Suppressor macrophage (primary cell): Measurements from ENCODE around the gene PTPN14.
A peak's percentile ranks its signal among the peaks of the same experiment; 100 is the strongest.

Experiments used
- DNase-seq, 4 experiments: peaks; one replicate each; pipeline ENCODE4 v3.0.0-alpha.2; 2020 to 2022

The PTPN14 gene

GRCh38 chr1:214474467-214474866, 76.9 kb downstream of the PTPN14 start:
- no peak for DNase-seq

DNA sequence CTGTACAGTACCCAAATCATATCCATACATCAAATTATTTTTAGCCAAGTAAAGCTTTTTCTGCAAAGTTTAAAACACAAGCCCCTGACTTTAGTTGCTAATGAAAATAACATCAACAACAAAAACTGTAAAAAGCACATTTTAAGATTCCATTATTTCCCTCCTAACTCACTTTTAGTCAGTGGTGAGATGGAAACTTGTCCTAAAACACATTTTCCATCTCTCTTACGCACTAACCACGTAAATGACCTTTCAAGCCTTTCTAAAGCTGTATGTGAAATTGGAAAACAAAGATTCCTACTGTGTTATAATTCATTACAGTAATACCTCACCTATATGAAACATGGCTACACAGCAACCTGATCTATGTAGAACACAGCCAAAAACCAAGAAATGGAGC, 77.5 kb downstream of the PTPN14 start:
- no peak for DNase-seq

GRCh38 chr1:214473387-214473786, 78.0 kb downstream of the PTPN14 start:
- no peak for DNase-seq

- DNase-seq, result no peak
Measured at GRCh38 chr1:214472364-214472763, 79.0 kb downstream of the PTPN14 start.

DNA sequence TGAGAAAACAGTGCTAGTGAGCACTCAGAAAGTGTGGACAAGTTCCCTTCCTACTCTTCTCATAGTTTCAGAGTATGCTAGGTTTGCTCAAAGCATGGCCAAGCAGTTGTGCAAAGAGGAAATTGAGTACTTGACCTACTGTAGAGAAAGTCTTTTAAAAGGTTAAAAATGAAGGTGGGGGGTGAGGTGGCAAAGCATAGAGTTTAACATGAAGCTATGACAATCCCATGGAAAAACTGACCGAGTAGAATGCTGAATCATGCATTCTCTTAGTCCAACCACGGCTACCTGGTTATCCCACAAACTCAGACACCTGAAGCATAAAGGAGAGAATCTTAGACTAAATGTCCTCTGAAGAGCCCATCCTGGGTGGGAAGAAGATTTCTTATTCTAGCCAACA, 79.9 kb downstream of the PTPN14 start:
- no peak for DNase-seq

DNA sequence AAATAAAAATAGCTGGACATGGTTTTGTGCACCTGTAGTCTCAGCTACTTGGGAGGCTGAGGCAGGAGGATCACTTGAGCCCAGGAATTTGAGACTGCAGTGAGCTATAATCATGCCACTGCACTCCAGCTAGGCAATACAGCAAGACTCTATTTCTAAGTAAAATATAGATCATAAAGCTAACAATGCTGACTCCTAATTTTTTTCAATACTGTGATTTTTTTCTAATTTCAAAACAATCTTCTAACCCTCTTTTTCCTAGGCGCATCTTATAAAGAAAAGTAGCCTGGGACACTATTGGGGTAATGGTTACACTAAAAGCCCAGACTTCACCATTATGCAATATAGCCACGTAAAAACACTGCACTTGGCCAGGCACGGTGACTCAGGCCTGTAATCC, 81.3 kb downstream of the PTPN14 start:
- no peak for DNase-seq

DNA sequence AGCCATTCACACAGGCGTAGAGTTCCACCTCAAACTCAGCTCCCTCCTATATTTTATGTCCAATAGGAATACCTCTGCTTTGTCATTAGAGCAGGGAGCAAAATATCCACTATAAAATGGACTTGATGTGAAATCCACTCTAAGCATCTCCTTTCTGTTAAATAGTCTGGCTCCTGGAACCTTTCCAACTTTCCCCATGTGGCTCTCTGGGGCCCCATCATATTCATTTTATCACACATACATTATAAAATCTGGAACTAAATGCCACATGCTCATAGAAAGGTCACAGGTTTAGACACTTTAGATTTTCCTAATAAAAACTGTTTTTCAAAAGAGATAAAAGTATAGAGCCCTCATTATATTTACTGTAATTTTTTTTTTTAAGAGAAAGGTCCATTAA, 82.1 kb downstream of the PTPN14 start:
- DNase-seq, result no peak

DNA sequence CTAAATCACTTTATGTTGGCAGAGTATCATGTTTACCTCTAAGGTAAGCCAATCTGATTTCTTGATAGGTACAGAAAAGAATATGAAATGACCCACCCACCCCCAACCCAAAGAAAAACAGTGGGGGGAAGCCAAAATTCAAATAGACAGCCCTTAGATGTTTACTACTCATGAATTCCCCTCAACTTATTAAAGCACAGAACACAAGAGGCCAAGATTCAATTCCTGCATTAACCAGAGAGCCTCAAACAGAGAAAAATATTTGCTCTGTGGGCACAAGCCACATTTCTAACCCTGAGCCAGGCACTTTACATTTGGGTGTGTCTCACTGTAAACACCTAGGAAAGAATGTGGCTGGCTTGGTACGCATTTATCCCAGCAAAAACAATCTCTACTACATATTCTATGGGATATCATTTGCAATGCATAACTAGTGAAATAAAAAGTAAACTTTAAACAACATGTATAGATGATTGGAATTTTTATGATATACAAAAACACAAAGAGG, 84.3 kb downstream of the PTPN14 start:
- DNase-seq, result no peak

GRCh38 chr1:214466403-214467077, 84.9 kb downstream of the PTPN14 start:
- no peak for DNase-seq

GRCh38 chr1:214464445-214465287, 86.7 kb downstream of the PTPN14 start:
- DNase-seq, result no peak

- DNase-seq, result no peak
Measured at GRCh38 chr1:214463596-214463995, 87.8 kb downstream of the PTPN14 start.

DNA sequence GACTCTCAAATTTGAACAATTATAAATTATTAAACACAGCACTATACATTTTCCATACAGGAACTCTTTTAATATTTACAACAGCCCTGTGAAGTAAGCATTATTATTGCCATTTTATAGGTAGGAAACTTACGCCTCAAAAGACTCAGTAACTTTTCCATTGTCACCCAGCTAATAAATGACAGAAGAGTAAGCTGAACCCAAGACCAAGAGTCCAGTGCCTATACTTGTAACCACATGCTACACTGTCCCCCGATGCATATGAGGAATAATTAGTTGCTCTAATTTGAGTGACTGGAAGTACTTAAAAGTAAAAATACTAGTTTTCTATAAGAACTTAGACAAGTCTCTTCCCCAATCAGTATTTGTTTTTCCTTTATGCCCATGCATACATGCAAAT, 88.5 kb downstream of the PTPN14 start:
- DNase-seq, result no peak

GRCh38 chr1:214461305-214461704, 90.1 kb downstream of the PTPN14 start:
- no peak for DNase-seq

- no peak for DNase-seq
Measured at GRCh38 chr1:214460304-214460916, 91.0 kb downstream of the PTPN14 start.

DNA sequence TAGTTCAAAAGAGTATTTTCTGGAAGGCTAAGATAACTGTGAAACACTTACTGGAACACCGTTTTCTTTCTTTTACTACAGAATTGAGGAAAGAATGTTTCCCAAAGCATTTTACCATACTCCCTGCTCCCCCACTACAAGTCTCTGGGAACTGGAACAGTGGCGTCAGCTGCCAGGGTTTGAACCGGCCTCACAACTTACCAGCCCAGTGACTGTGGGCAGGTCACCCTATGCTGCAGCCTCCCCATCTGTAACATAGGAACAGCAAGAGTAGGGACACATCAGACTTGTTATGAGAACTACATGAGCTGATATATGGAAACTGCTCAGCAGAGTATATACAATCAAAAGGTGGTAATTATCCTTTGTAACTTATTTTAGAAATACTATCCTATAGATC, 91.5 kb downstream of the PTPN14 start:
- no peak for DNase-seq

- no peak for DNase-seq
Measured at GRCh38 chr1:214458541-214458940, 92.9 kb downstream of the PTPN14 start.

DNA sequence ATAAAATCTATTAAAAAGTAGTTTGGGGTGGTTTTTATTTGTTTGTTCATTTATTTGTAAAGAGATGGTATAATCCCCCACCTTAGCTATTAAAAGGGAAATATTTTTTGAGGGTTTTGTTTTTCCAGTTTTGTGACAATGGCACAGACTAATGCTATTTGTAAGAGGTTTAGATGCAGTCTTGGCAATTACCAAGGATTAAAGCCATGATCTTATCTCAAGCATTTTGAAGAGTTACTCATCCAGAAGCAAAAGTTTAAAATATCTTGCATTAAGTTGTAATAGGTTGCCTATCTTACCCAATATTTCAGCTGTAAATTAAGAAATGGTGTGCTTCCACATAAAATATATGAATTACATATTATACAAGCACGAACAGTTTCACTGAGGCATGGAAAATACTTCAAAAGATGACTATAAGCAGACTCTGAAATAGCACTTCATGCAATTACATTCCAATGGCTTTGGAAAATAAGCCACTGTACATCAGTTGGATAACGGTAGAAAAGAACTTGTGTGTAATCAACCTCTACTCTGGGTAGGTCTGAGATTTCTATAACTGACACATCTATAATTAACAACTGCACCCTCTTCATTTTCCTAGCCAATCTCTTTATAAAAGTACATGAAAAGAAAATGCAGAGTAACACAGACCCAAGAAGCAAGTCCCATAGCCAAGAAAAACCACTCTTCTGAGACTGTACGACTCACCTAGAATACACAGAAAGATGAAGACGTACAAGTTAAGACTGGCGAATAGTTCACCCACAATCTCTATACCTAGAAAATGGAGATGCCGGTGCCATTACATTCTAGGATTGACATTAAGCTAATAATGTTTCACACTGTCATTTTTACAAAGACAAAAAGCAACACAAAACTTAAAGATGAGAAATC, 95.2 kb downstream of the PTPN14 start:
- no peak for DNase-seq

- peak in 1 of 4 experiments; percentile 4 for DNase-seq
Measured at GRCh38 chr1:214455479-214455878, 95.9 kb downstream of the PTPN14 start.

GRCh38 chr1:214454569-214455396, 96.6 kb downstream of the PTPN14 start:
- no peak for DNase-seq

GRCh38 chr1:214453109-214453722, 98.2 kb downstream of the PTPN14 start:
- no peak for DNase-seq

- no peak for DNase-seq
Measured at GRCh38 chr1:214452152-214452784, 99.1 kb downstream of the PTPN14 start.
